Measurements from ENCODE around the gene ADAMTS9. TPM values are rescaled to one million over a fixed set of nuclear protein-coding genes. Genes with fewer than 3 reads are reported as not detected.

Gene ADAMTS9
- total and polyA plus RNA-seq, 2 experiments from 2014 or later = 0.31 to 0.81 TPM

DNA sequence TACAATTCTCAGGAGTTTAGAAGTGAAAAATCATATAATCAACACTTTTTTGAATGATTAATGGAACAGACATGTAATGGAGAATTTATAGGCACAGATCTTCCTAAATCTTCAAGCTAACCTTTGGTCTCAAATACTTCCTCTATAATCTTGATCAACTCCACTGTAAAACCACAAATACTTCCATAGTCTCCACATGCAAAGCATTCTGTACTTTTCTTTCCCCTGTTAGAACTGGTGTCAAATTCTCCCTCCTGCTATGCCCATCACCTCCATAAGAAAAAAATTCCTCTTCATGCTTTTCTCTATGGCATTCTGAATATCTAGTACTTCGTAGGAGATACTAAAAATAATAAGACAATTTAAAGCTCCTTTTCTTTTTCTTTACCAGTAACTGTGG, 214.3 kb downstream of the ADAMTS9 start (continued):
- TF ChIP-seq, protein P1, sequence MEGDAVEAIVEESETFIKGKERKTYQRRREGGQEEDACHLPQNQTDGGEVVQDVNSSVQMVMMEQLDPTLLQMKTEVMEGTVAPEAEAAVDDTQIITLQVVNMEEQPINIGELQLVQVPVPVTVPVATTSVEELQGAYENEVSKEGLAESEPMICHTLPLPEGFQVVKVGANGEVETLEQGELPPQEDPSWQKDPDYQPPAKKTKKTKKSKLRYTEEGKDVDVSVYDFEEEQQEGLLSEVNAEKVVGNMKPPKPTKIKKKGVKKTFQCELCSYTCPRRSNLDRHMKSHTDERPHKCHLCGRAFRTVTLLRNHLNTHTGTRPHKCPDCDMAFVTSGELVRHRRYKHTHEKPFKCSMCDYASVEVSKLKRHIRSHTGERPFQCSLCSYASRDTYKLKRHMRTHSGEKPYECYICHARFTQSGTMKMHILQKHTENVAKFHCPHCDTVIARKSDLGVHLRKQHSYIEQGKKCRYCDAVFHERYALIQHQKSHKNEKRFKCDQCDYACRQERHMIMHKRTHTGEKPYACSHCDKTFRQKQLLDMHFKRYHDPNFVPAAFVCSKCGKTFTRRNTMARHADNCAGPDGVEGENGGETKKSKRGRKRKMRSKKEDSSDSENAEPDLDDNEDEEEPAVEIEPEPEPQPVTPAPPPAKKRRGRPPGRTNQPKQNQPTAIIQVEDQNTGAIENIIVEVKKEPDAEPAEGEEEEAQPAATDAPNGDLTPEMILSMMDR (conservative IDR thresholded peaks at IDR 0.05; ENCODE audit: low read depth in 2 of 2) = no peak
- no peak for TF ChIP-seq STAT1 (IDR thresholded peaks at IDR 0.05; ENCODE audit: unreplicated experiment)
- TF ChIP-seq NANOG (IDR thresholded peaks at IDR 0.05; ENCODE audit: borderline replicate concordance) = no peak
- no peak for TF ChIP-seq ZNF114 (CRISPR knock-in tag; IDR thresholded peaks at IDR 0.05)
- no peak for TF ChIP-seq EZH2 (IDR thresholded peaks at IDR 0.05; ENCODE audit: low read depth, unreplicated experiment)
- TF ChIP-seq POLR2AphosphoS5 (IDR thresholded peaks at IDR 0.05; ENCODE audit: low read depth) = no peak

DNA sequence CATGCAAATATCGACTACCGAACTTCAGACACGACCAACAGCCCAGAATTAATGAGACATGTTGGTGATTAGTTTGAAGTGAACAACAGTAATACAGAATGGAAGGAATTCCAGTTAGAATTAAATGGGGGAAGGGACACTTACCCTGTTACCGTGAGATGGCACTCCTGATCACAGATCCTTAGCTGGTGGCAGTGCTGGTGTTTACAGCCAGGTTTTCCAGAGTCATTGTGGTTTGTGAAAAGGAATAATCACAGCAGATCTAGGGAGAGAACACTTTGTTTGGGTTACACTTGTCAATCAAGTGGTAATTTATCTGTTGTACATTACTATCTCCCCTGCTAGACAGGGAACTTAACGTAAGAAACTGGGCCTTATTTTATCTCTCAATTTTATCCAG, 217.4 kb downstream of the ADAMTS9 start:
- H4K20me1 ChIP-seq (replicated peaks; ENCODE audit: insufficient read depth) = no peaks in the 10 kb centered on the region
- H3K4me2 ChIP-seq = no peak overlapping the region
- H3K27ac Mint-ChIP-seq = no peak overlapping the region
- no peak overlapping the region for H3K27ac ChIP-seq (ENCODE audit: low read depth)
- peaks cover 11% of the 10 kb centered on the region for H3K9me3 Mint-ChIP-seq
- H3K27me3 ChIP-seq (ENCODE audit: insufficient read depth) = no peaks in the 10 kb centered on the region
- peaks cover 12% of the 10 kb centered on the region for H3K36me3 Mint-ChIP-seq (ENCODE audit: low read depth)
- H3K27me3 Mint-ChIP-seq (ENCODE audit: insufficient read depth, low read depth, poor library complexity) = peaks cover 4% of the 10 kb centered on the region
- peaks cover 20% of the 10 kb centered on the region for H3K4me1 Mint-ChIP-seq
- ATAC-seq = no peak
- no peaks in the 10 kb centered on the region for H3F3A ChIP-seq (replicated peaks; ENCODE audit: low read depth)
- no peaks in the 10 kb centered on the region for H3K36me3 ChIP-seq (ENCODE audit: insufficient read depth)
- peaks cover 9% of the 10 kb centered on the region for H3K4me1 ChIP-seq (ENCODE audit: insufficient read depth)
- H3K9me2 ChIP-seq (ENCODE audit: insufficient read depth) = peaks cover 6% of the 10 kb centered on the region; the same call in 1 of the 2 replicates
- no peak overlapping the region for H3K4me3 ChIP-seq
- H3K79me2 ChIP-seq (replicated peaks; ENCODE audit: insufficient read depth) = no peaks in the 10 kb centered on the region
- DNase-seq (ENCODE audit: low spot score) = no peak
- H2AFZ ChIP-seq = no peak overlapping the region
- H3K4me3 Mint-ChIP-seq = no peak overlapping the region
- TF ChIP-seq, protein P2, sequence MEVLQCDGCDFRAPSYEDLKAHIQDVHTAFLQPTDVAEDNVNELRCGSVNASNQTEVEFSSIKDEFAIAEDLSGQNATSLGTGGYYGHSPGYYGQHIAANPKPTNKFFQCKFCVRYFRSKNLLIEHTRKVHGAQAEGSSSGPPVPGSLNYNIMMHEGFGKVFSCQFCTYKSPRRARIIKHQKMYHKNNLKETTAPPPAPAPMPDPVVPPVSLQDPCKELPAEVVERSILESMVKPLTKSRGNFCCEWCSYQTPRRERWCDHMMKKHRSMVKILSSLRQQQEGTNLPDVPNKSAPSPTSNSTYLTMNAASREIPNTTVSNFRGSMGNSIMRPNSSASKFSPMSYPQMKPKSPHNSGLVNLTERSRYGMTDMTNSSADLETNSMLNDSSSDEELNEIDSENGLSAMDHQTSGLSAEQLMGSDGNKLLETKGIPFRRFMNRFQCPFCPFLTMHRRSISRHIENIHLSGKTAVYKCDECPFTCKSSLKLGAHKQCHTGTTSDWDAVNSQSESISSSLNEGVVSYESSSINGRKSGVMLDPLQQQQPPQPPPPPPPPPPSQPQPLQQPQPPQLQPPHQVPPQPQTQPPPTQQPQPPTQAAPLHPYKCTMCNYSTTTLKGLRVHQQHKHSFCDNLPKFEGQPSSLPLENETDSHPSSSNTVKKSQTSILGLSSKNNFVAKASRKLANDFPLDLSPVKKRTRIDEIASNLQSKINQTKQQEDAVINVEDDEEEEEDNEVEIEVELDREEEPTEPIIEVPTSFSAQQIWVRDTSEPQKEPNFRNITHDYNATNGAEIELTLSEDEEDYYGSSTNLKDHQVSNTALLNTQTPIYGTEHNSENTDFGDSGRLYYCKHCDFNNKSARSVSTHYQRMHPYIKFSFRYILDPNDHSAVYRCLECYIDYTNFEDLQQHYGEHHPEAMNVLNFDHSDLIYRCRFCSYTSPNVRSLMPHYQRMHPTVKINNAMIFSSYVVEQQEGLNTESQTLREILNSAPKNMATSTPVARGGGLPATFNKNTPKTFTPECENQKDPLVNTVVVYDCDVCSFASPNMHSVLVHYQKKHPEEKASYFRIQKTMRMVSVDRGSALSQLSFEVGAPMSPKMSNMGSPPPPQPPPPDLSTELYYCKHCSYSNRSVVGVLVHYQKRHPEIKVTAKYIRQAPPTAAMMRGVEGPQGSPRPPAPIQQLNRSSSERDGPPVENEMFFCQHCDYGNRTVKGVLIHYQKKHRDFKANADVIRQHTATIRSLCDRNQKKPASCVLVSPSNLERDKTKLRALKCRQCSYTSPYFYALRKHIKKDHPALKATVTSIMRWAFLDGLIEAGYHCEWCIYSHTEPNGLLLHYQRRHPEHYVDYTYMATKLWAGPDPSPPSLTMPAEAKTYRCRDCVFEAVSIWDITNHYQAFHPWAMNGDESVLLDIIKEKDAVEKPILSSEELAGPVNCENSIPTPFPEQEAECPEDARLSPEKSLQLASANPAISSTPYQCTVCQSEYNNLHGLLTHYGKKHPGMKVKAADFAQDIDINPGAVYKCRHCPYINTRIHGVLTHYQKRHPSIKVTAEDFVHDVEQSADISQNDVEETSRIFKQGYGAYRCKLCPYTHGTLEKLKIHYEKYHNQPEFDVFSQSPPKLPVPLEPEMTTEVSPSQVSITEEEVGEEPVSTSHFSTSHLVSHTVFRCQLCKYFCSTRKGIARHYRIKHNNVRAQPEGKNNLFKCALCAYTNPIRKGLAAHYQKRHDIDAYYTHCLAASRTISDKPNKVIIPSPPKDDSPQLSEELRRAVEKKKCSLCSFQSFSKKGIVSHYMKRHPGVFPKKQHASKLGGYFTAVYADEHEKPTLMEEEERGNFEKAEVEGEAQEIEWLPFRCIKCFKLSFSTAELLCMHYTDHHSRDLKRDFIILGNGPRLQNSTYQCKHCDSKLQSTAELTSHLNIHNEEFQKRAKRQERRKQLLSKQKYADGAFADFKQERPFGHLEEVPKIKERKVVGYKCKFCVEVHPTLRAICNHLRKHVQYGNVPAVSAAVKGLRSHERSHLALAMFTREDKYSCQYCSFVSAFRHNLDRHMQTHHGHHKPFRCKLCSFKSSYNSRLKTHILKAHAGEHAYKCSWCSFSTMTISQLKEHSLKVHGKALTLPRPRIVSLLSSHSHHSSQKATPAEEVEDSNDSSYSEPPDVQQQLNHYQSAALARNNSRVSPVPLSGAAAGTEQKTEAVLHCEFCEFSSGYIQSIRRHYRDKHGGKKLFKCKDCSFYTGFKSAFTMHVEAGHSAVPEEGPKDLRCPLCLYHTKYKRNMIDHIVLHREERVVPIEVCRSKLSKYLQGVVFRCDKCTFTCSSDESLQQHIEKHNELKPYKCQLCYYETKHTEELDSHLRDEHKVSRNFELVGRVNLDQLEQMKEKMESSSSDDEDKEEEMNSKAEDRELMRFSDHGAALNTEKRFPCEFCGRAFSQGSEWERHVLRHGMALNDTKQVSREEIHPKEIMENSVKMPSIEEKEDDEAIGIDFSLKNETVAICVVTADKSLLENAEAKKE (CRISPR knock-in tag; IDR thresholded peaks at IDR 0.05) = no peak
- TF ChIP-seq STAT1 (IDR thresholded peaks at IDR 0.05; ENCODE audit: unreplicated experiment) = no peak
- no peak for TF ChIP-seq CREB1 (CRISPR knock-in tag; IDR thresholded peaks at IDR 0.05; ENCODE audit: low read depth)
- no peak for TF ChIP-seq POLR2AphosphoS5 (IDR thresholded peaks at IDR 0.05; ENCODE audit: low read depth)
- TF ChIP-seq, protein P3, sequence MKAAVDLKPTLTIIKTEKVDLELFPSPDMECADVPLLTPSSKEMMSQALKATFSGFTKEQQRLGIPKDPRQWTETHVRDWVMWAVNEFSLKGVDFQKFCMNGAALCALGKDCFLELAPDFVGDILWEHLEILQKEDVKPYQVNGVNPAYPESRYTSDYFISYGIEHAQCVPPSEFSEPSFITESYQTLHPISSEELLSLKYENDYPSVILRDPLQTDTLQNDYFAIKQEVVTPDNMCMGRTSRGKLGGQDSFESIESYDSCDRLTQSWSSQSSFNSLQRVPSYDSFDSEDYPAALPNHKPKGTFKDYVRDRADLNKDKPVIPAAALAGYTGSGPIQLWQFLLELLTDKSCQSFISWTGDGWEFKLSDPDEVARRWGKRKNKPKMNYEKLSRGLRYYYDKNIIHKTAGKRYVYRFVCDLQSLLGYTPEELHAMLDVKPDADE (IDR thresholded peaks at IDR 0.05) = no peak
- TF ChIP-seq EZH2 (IDR thresholded peaks at IDR 0.05; ENCODE audit: low read depth, unreplicated experiment) = no peak
- TF ChIP-seq, protein P1 (conservative IDR thresholded peaks at IDR 0.05; ENCODE audit: low read depth in 2 of 2) = no peak
- TF ChIP-seq NANOG (IDR thresholded peaks at IDR 0.05; ENCODE audit: borderline replicate concordance) = no peak
- TF ChIP-seq ZNF331 (CRISPR knock-in tag; IDR thresholded peaks at IDR 0.05; ENCODE audit: low read depth) = no peak
- no peak for TF ChIP-seq JUNB (IDR thresholded peaks at IDR 0.05; ENCODE audit: unreplicated experiment)
- TF ChIP-seq ZNF114 (CRISPR knock-in tag; IDR thresholded peaks at IDR 0.05) = no peak
- no peak for TF ChIP-seq EZH2phosphoT487 (IDR thresholded peaks at IDR 0.05; ENCODE audit: unreplicated experiment)
